Measurements from ENCODE around the gene SHROOM3.

- TF ChIP-seq PKNOX1 (IDR thresholded peaks at IDR 0.05) (no peak), TARDBP (IDR thresholded peaks at IDR 0.05) (no peak), FOXM1 (IDR thresholded peaks at IDR 0.05; ENCODE audit: borderline replicate concordance) (no peak), FOXK2 (IDR thresholded peaks at IDR 0.05) (no peak), ZNF384 (IDR thresholded peaks at IDR 0.05) (no peak), BHLHE40 (IDR thresholded peaks at IDR 0.05; ENCODE audit: borderline replicate concordance) (no peak), NFRKB (IDR thresholded peaks at IDR 0.05) (no peak), LEF1 (IDR thresholded peaks at IDR 0.05; ENCODE audit: borderline replicate concordance) (no peak), SP1 (IDR thresholded peaks at IDR 0.05) (no peak), ELF4 (IDR thresholded peaks at IDR 0.05) (no peak)
Measured at GRCh38 chr4:76737180-76737579, 302.2 kb downstream of the SHROOM3 start.
